HG02678 (cell line): ENCODE measurements around the gene GASK1A.

Experiments used
- ATAC-seq: cut with Tn5 transposase; IDR thresholded peaks from one replicate; pipeline ENCODE4 v1.9.1; 2021; ENCODE audit warnings: mild to moderate bottlenecking, moderate library complexity; ENCODE audit not compliant: unreplicated experiment

GASK1A gene

DNA sequence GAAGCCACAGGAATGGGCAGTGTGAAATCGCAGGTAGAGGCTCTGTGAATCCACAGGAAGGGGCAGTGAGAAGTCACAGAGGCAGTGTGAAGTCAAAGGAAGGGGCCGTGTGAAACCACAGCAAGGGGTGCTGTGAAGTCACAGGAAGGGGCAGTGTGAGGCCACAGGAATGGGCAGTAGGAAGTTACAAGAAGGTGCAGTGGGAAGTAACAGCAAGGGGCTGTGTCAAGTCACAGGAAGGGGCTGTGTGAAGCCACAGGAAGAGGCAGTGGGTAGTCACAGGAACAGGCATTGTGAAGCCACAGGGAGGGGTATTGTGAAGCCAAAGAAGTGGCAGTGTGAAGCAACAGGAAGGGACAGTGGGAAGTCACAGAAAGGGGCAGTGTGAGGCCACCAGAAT is 34.1 kb downstream of the GASK1A start:
- no peak for ATAC-seq

DNA sequence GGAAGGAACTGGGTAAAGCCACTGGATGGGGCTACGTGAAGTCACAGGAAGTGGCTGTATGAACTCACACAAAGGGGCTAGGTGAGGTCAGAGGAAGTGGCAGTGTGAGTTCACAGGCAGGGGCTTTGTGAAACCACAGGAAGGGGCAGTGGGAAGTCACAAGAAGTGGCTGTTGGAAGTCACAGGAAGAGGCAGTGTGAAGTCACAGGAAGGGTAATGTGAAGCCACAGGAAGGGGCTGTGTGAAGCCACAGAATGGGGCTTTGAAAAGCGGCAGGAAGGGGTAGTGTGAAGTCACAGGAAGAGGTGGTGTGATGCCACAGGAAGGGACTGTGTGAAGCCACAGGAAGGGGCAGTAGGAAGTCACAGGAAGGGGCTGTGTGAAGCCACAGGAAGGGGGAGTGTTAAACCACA is 34.6 kb downstream of the GASK1A start:
- no peak for ATAC-seq

DNA sequence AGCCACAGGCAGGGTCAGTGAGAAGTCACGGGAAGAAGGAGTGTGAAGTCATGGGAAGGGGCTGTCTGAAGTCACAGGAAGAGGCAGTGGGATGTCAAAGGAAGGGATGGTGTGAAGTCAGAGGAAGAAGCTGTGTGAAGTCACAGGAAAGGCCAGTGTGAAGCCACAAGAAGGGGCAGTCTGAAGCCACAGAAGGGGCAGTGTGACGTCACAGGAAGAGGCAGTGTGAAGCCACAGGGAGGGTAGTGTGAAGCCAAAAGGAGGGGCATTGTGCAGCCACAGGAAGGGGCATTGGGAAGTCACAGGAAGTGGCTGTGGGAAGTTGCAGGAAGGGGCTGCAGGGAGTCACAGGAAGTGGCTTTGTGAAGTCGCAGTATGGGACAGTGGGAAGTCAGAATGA is 35.1 kb downstream of the GASK1A start:
- no peak for ATAC-seq

DNA sequence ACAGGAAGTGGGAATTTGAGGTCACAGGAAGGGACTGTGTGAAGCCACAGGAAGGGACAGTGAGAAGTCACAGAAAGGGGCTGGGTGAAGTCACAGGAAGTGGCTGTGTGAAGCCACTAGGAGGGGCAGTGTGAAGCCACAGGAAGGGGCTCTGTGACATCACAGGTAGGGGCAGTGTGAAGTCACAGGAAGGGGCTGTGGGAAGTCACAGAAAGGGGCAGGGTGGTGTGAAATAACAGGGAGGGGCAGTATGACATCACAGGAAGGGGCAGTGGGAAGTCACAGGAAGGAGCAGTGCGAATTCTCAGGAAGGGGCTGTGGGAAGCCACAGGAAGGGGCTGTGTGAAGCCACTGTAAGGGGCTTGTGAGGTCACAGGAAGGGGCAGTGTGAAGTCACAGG is 35.8 kb downstream of the GASK1A start:
- ATAC-seq = no peak

DNA sequence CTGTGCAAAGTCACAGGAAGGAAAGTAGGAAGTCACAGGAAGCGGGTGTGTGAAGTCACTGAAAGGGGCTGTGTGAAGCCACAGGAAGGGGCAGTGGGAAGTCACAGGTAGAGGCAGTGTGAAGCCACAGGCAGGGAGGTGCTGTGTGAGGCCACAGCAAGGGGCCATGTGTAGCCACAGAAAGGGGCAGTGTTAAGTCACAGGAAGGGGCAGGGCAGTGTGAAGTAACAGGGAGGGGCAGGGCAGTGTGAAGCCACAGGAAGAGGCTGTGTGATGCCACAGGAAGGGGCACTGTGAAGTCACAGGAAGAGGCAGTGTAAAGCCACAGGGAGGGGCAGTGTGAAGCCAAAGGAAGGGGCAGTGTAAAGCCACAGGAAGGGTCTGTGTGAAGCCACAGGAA is 36.5 kb downstream of the GASK1A start:
- ATAC-seq = no peak

DNA sequence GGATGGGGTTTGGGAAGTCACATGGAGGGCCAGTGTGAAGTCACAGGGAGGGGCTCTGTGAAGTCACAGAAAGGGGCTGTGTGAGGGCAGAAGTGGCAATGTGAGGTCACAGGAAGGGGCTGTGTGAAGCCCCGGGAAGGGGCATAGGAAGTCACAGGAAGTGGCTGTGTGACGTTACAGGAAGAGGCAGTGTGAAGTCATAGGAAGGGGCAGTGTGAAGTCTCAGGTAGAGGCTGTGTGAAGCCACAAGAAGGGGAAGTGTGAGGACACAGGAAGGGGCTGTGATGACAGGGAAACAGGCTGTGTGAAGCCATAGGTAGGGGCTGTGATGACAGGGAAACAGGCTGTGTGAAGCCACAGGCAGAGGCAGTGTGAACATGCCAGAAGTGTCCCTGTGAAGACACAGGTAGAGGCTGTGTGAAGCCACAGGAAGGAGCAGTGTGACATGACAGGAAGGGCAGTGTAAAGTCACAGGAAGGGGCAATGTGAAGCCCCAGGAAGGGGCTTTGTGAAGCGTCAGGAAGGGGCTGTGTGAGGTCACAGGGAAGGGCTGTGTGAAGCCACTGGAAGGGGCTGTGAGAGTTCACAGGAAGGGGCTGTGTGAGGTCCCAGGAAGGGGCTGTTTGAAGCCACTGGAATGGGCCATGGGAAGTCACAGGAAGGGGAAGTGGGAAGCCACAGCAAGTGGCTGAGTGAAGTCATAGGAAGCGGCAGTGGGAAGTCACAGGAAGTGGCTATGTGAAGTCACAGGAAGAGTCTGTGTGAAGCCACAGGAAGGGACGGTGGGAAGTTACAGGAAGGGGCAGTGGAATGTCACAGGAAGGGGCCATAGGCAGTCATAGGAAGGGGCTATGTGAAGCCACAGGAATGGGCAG is 37.1 kb downstream of the GASK1A start:
- ATAC-seq = no peak

GRCh38 chr3:43017004-43017403 is 37.9 kb downstream of the GASK1A start:
- ATAC-seq = no peak

DNA sequence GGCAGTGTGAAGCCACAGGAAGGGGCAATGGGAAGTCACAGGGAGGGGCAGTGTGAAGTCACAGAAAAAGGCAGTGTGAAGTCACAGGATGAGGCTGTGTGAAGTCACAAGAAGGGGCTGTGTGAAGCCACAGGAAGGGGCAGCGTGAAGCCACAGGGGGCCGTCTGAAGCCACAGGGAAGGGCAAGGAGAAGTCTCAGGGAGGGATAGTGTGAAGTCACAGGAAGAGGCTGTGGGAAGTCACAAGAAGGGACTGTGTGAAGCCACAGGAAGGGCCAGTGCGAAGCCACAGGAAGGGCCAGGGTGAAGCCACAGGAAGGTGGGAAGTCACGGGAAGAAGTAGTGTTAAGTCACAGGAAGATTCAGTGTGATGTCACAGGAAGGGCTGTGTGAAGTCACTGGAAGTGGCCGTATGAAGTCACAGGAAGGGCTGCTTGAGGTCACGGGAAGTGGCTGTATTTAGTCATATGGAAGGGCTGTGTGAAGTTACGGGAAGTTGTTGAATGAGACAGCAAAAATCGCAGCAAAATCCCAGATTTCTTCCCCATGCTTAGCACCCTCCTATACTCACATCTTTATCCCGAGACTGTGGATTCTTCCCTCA is 38.6 kb downstream of the GASK1A start:
- no peak for ATAC-seq

DNA sequence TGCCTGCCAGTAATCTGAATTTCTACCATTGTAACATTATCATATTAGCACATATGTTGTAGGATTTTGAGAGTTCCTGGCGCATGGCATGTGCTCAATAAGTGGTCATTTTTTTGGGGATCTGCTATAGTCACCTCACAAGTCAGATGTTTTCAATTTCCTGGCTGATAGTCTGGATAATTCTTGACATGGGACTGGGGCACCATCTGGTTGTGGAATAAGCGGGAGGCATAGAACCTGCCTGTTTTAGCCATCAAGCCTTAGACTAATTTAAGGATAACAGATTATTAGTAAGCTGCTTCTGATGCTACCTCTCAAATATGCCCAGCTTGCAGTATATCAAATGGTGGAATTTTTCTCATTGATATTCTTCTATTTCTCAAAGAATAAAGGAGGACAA is 39.1 kb downstream of the GASK1A start:
- no peak for ATAC-seq

DNA sequence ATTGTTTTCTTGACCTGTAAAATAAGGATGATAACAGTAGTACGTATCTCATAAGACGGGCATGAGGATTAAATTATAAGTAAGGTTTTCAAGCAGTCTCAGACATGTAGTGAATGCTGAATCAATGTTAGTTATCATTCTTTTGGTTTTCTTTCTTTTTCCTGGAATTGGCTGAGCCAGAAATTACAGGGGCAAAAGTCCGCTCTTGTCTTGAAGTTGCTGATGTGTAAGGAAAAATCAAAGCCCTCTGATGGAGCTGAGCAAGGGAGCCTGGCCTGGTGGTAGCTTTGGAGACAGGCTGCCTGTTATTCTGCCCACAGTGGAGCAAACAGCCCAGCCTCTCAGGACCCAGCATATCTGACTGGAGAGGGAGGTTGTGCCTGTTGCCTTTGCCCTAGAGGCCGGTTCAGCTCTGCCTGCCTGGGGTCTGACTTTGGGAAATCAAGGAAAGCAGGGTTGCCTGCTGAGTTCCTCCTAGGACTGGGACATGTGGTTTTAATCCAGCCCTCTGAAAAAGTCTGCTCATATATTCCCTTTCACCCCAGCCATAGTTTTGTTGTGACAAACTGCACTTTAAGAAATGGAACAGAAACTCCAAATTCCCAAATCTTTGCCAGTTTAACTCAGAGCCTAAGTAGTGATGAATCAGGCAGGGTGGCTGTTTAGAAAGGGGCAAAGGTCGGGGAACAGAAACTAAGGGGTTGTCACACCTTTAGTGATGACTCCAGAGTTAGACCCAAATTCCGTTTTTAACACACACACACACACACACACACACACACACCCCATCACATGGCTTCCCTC is 40.1 kb downstream of the GASK1A start:
- ATAC-seq = no peak

DNA sequence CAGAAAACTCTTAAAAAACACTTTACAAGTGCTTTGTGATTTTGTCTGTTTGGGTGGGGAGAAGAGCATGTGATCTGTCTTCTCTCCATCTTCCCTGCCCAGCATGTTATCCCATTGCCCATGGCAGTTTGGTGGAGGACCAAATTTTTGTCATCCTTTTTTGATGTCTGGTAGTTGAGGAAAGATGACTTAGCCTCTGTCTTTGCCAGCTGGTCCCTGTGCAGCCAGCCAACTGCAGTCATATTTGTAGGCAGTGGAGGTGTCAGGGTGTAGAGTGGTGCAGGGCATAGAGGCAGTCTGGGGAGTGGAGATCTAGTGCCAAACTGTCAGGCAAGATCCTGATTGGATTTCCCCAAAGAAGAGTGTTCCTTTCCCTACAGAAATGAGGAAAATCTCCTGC is 40.7 kb downstream of the GASK1A start:
- no peak for ATAC-seq

DNA sequence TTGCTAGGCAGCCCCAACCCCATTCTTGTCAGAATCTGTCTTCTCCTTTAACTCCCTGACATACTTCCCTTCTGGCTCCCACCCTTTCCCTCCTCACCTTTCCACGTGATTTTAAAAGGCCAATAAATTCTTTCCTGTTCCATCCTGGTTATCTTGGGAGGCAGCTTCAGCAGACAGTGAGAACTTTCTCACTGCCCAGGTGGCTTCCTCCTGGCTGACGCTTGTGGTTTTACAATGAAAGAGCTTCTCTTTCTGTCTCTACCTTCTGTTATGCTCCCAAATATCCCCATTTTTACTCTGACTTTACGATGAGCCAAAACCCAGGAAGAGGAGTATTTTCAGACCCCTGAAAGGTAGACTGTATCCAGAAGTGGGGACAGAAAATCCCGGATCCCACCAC is 42.1 kb downstream of the GASK1A start:
- no peak for ATAC-seq

- ATAC-seq = no peak
Measured at GRCh38 chr3:43022121-43022520, 43.0 kb downstream of the GASK1A start.

- no peak for ATAC-seq
Measured at GRCh38 chr3:43023066-43023465, 44.0 kb downstream of the GASK1A start.

- no peak for ATAC-seq
Measured at GRCh38 chr3:43023746-43024145, 44.6 kb downstream of the GASK1A start.

DNA sequence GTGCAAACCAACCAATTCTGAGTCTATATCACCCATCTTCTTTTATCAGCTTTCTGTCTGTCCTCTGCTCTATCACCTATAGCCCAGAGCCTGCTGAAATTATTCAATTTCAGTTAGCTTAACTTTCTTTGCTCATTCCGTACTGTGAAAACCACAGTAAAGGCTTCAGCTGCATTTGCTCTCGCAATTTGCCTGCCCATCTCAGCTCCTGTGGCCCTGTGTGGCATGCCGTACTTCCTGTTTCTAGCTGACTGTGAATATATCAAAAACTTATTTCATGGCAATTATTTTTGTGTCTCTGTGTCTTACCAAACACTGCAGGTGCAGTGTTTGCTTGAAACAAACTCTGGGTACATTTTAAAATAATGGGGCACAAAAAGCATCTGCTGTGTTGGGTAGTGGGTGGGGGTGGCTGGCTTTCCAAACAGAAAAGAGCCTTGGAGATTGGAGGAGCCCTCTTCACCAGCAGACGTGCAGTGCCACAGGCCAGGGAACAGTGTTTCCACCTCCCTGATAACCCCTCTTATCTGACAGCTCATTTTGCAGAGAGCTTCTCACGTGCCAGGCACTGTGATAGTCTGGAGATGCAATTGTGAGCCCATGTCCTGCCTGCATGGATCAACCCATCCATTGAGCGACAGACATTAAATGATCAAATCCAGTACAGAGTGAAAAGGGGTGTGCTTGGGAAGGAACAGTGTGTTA is 45.2 kb downstream of the GASK1A start:
- ATAC-seq = no peak

GRCh38 chr3:43025423-43025822 is 46.3 kb downstream of the GASK1A start:
- no peak for ATAC-seq

DNA sequence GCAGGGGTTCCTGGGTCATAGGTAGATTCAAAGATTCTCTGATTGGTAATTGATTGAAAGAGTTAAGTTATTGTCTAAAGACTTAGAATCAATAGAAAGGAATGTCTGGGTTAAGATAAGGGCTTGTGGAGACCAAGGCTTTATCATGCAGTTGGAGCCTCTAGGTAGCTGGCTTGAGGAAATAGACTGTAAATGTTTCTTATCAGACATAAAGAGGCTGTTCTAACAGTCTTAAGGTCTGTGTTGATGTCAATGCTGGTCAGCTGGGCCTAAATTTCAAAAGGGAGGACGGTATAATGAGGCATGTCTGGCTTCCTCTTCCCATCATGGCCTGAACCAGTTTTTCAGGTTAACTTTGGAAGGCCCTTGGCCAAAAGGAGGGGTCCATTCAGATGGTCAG is 48.9 kb downstream of the GASK1A start:
- no peak for ATAC-seq

- no peak for ATAC-seq
Measured at GRCh38 chr3:43028678-43029490, 49.8 kb downstream of the GASK1A start.
